Choroid plexus epithelial cell (primary cell): ENCODE measurements around the gene RBMX.
A peak's percentile ranks its signal among the peaks of the same experiment; 100 is the strongest.

Source experiments
- DNase-seq: peaks from one replicate; pipeline ENCODE4 v3.0.0-alpha.2; 2010; ENCODE audit warnings: low read depth
- H3K4me3 ChIP-seq: 2 replicates; pipeline ENCODE4 v1.5.1; 2011; ENCODE audit warnings: low read depth, mild to moderate bottlenecking, control low read depth, low read length, moderate library complexity
- TF ChIP-seq, protein P1 (sequence below): conservative IDR thresholded peaks from 2 replicates; pipeline ENCODE4 v1.5.1; 2011; ENCODE audit warnings: low read depth, mild to moderate bottlenecking, control low read depth, inconsistent platforms, low read length, moderate library complexity

RBMX gene

DNA sequence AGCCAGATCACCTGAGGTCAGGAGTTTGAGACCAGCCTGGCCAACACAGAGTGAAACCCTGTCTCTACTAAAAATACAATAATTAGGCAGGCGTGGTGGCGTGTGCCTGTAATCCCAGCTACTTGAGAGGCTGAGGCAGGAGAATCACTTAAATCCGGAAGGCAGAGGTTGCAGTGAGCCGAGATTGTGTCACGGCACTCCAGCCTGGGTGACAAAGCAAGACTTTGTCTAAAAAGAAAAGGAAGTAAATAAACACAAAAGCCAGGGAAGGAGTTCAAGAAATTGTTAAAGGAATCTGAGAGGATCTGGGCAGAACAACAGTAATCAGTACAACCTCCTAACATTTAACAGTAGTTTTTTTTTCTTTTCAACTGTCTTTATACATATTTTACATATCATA lies 51.1 kb downstream of the RBMX start:
- DNase-seq, result no peak
- H3K4me3 ChIP-seq, result no peak overlapping the region
- TF ChIP-seq, protein P1, sequence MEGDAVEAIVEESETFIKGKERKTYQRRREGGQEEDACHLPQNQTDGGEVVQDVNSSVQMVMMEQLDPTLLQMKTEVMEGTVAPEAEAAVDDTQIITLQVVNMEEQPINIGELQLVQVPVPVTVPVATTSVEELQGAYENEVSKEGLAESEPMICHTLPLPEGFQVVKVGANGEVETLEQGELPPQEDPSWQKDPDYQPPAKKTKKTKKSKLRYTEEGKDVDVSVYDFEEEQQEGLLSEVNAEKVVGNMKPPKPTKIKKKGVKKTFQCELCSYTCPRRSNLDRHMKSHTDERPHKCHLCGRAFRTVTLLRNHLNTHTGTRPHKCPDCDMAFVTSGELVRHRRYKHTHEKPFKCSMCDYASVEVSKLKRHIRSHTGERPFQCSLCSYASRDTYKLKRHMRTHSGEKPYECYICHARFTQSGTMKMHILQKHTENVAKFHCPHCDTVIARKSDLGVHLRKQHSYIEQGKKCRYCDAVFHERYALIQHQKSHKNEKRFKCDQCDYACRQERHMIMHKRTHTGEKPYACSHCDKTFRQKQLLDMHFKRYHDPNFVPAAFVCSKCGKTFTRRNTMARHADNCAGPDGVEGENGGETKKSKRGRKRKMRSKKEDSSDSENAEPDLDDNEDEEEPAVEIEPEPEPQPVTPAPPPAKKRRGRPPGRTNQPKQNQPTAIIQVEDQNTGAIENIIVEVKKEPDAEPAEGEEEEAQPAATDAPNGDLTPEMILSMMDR, result no peak

DNA sequence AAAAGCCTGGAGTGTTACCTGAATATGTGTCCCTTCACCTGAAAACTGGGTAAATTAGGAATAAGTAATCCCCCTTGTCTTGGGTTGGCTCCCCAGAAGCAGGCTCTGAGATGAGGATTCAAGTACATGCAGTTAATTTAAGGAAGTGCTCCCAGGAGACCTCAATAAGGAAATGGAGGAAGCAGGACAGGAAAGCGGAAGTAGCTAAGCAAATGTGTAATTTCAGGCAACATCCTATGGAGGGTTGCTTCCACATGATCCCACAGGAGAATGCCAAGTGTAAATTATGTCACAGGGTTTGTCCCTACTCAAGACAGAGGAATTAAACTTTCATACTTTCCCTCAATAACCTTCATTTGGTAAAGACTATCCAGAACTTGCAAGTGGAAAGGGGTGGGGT lies 51.7 kb downstream of the RBMX start:
- DNase-seq, result no peak
- no peak overlapping the region for H3K4me3 ChIP-seq
- TF ChIP-seq, protein P1, result no peak

GRCh38 chrX:136827026-136827425 lies 53.5 kb downstream of the RBMX start:
- peak; percentile 33 for DNase-seq
- no peak overlapping the region for H3K4me3 ChIP-seq
- TF ChIP-seq, protein P1, result no peak

- TF ChIP-seq, protein P1, result no peak
- H3K4me3 ChIP-seq, result no peak overlapping the region
- DNase-seq, result no peak
Measured at GRCh38 chrX:136825771-136826170, 54.8 kb downstream of the RBMX start.
